H1 (cell line): ENCODE measurements around the gene RHOB. TPM values are rescaled to one million over a fixed set of nuclear protein-coding genes. Genes with fewer than 3 reads are reported as not detected.

Source experiments
- CTCF ChIA-PET: fragments of 300-600 bp; sonication (Branson Sonifier 250); formaldehyde crosslinking; loops from one replicate; lab custom pipeline; 2021; ENCODE audit not compliant: partially characterized antibody; lab: Charles Lee
- POLR2A ChIA-PET: fragments of 300-600 bp; sonication (Branson Sonifier 250); formaldehyde crosslinking; loops from one replicate; lab custom pipeline; 2021; ENCODE audit warnings: inconsistent platforms; ENCODE audit not compliant: partially characterized antibody; lab: Charles Lee
- DNase-seq, 2 experiments: peaks; one replicate each; pipeline versions ENCODE4 v3.0.0 to v3.0.0-alpha.2; 2010 to 2022; ENCODE audit warnings: low spot score in 2 of 2, low read depth in 1 of 2, mixed read lengths in 1 of 2
- FAIRE-seq: peaks from 2 replicates; lab custom pipeline; 2011; peaks lifted over from hg19 to GRCh38; lab: Jason Lieb, UNC
- H2AFZ ChIP-seq: 2 replicates; pipeline ENCODE4 v1.8.1; 2012; ENCODE audit warnings: low read length, inconsistent platforms
- H2AK5ac ChIP-seq: 2 replicates; pipeline ENCODE4 v1.6.1; 2013; ENCODE audit warnings: low read depth, low read length
- H2BK120ac ChIP-seq: replicated peaks from 2 replicates; pipeline ENCODE3; 2013; ENCODE audit warnings: low read depth, low read length, inconsistent platforms
- H2BK12ac ChIP-seq: 2 replicates; pipeline ENCODE4 v1.6.1; 2013; ENCODE audit warnings: low read depth, low read length
- H2BK15ac ChIP-seq: 2 replicates; pipeline ENCODE4 v1.6.1; 2013; ENCODE audit warnings: low read length
- H2BK20ac ChIP-seq: 2 replicates; pipeline ENCODE4 v1.6.1; 2013; ENCODE audit warnings: low read length
- H2BK5ac ChIP-seq: 2 replicates; pipeline ENCODE4 v1.6.1; 2013; ENCODE audit warnings: low read depth, low read length
- H3K14ac ChIP-seq: 2 replicates; pipeline ENCODE4 v1.6.1; 2013; ENCODE audit warnings: inconsistent platforms; ENCODE audit not compliant: insufficient read length
- H3K18ac ChIP-seq: 2 replicates; pipeline ENCODE4 v1.6.1; 2013; ENCODE audit warnings: low read length; ENCODE audit errors: extremely low read depth
- H3K23ac ChIP-seq: 2 replicates; pipeline ENCODE4 v1.6.1; 2013; ENCODE audit warnings: inconsistent platforms; ENCODE audit not compliant: insufficient read length
- H3K23me2 ChIP-seq: 2 replicates; pipeline ENCODE4 v1.6.1; 2013; ENCODE audit warnings: low read depth, low read length
- H3K27ac ChIP-seq: 2 replicates; pipeline ENCODE4 v1.6.1; 2011; ENCODE audit warnings: low read depth, low read length, inconsistent platforms
- H3K27me3 ChIP-seq, 4 experiments: replicated peaks in 1 of 4; 1 replicate in 1 of 4; 2 replicates in 3 of 4; pipeline versions ENCODE4 v1.6.1 to v1.8.1; 2011 to 2013; ENCODE audit warnings: low read length in 3 of 4, mild to moderate bottlenecking in 3 of 4, inconsistent platforms in 2 of 4, mixed read lengths in 2 of 4, moderate library complexity in 1 of 4; ENCODE audit not compliant: control insufficient read depth in 3 of 4, insufficient read depth in 3 of 4; ENCODE audit errors: extremely low read depth in 1 of 4
- H3K36me3 ChIP-seq, 4 experiments: 2 replicates each; pipeline versions ENCODE4 v1.6.1 to v1.8.1; 2011 to 2013; ENCODE audit warnings: mild to moderate bottlenecking in 4 of 4, low read length in 3 of 4, moderate library complexity in 2 of 4, control low read depth in 1 of 4, inconsistent platforms in 1 of 4; ENCODE audit not compliant: insufficient read depth in 4 of 4, control insufficient read depth in 2 of 4
- H3K4ac ChIP-seq: replicated peaks from 2 replicates; pipeline ENCODE3; 2013; ENCODE audit warnings: low read length, low read depth, mixed read lengths, inconsistent platforms; ENCODE audit not compliant: insufficient read length
- H3K4me1 ChIP-seq, 4 experiments: replicated peaks in 1 of 4; 1 replicate in 1 of 4; 2 replicates in 3 of 4; pipeline versions ENCODE4 v1.6.1 to v1.8.1; 2011 to 2013; ENCODE audit warnings: low read length in 3 of 4, inconsistent platforms in 2 of 4, mixed read lengths in 1 of 4; ENCODE audit not compliant: insufficient read depth in 4 of 4, control insufficient read depth in 3 of 4
- H3K4me2 ChIP-seq, 2 experiments: 2 replicates each; pipeline versions ENCODE4 v1.6.1 to v1.8.1; 2011 to 2013; ENCODE audit warnings: low read depth in 2 of 2, low read length in 2 of 2, control low read depth in 1 of 2, inconsistent platforms in 1 of 2, mild to moderate bottlenecking in 1 of 2; ENCODE audit not compliant: insufficient read depth in 1 of 2
- H3K4me3 ChIP-seq, 4 experiments: fragments of 200-600, 300-600 bp in 1 of 4; sonication (generic), shearing (Covaris generic), sonication (Bioruptor Twin) in 1 of 4; 2 replicates each; pipeline versions ENCODE4 v1.5.1 to v1.8.1; 2011 to 2016; ENCODE audit warnings: low read length in 4 of 4, low read depth in 3 of 4, control low read depth in 2 of 4, inconsistent platforms in 2 of 4, mild to moderate bottlenecking in 2 of 4, mixed read lengths in 1 of 4, moderate library complexity in 1 of 4; ENCODE audit not compliant: insufficient read depth in 2 of 4; ENCODE audit errors: extremely low read depth in 1 of 4
- H3K56ac ChIP-seq: replicated peaks from 2 replicates; pipeline ENCODE3; 2013; ENCODE audit warnings: low read depth, mild to moderate bottlenecking, mixed read lengths, low read length, inconsistent platforms; ENCODE audit not compliant: insufficient read length
- H3K79me1 ChIP-seq: 2 replicates; pipeline ENCODE4 v1.6.1; 2013; ENCODE audit warnings: low read depth, low read length, control low read depth
- H3K79me2 ChIP-seq, 2 experiments: 2 replicates each; pipeline versions ENCODE4 v1.6.1 to v1.8.1; 2012 to 2013; ENCODE audit warnings: low read length in 2 of 2, mild to moderate bottlenecking in 2 of 2, inconsistent platforms in 1 of 2; ENCODE audit not compliant: insufficient read depth in 2 of 2, control insufficient read depth in 1 of 2
- H3K9ac ChIP-seq, 4 experiments: replicated peaks in 1 of 4; 1 replicate in 1 of 4; 2 replicates in 3 of 4; pipeline versions ENCODE4 v1.6.1 to v1.8.1; 2011 to 2013; ENCODE audit warnings: low read depth in 3 of 4, low read length in 3 of 4, control low read depth in 2 of 4, mild to moderate bottlenecking in 2 of 4, moderate library complexity in 2 of 4, inconsistent platforms in 1 of 4; ENCODE audit errors: extremely low read depth in 1 of 4
- H3K9me3 ChIP-seq, 2 experiments: 2 replicates each; pipeline versions ENCODE4 v1.6.1 to v1.8.1; 2012 to 2013; ENCODE audit warnings: mild to moderate bottlenecking in 2 of 2, moderate library complexity in 2 of 2, control low read depth in 1 of 2, inconsistent platforms in 1 of 2, low read depth in 1 of 2, low read length in 1 of 2, mixed read lengths in 1 of 2; ENCODE audit not compliant: insufficient read depth in 2 of 2
- H4K20me1 ChIP-seq, 2 experiments: replicated peaks in 1 of 2; 2 replicates each; pipeline versions ENCODE3 to v1.8.1; 2011 to 2013; ENCODE audit warnings: inconsistent platforms in 2 of 2, low read length in 2 of 2, mild to moderate bottlenecking in 1 of 2; ENCODE audit not compliant: insufficient read depth in 2 of 2, control insufficient read depth in 1 of 2
- H4K5ac ChIP-seq: 2 replicates; pipeline ENCODE4 v1.6.1; 2013; ENCODE audit warnings: low read length, low read depth, mixed read lengths, inconsistent platforms; ENCODE audit not compliant: insufficient read length
- H4K8ac ChIP-seq: 2 replicates; pipeline ENCODE4 v1.8.0; 2013; ENCODE audit warnings: mild to moderate bottlenecking, moderate library complexity, low read length, inconsistent platforms; ENCODE audit not compliant: insufficient read depth; ENCODE audit errors: extremely low read depth
- H4K91ac ChIP-seq: replicated peaks from 2 replicates; pipeline ENCODE3; 2013; ENCODE audit warnings: low read length, mixed read lengths, inconsistent platforms; ENCODE audit not compliant: insufficient read length
- ATF3 ChIP-seq: IDR thresholded peaks from 2 replicates; pipeline ENCODE4 v1.6.1; 2011; ENCODE audit warnings: low read depth, mild to moderate bottlenecking, low read length; ENCODE audit not compliant: insufficient read depth
- E2F6 ChIP-seq: IDR thresholded peaks from 2 replicates; pipeline ENCODE4 v1.6.1; 2012; ENCODE audit warnings: inconsistent platforms
- EGR1 ChIP-seq: IDR thresholded peaks from 2 replicates; pipeline ENCODE4 v1.6.1; 2011; ENCODE audit warnings: low read depth, low read length, borderline replicate concordance
- JUND ChIP-seq: IDR thresholded peaks from 2 replicates; pipeline ENCODE4 v1.6.1; 2011; ENCODE audit warnings: mild to moderate bottlenecking, improper control_type of control experiment, low read length
- KDM5A ChIP-seq: fragments of 200-600 bp; IDR thresholded peaks from 2 replicates; pipeline ENCODE4 v1.7.1; 2012; ENCODE audit warnings: mild to moderate bottlenecking, low read length, inconsistent platforms, mixed read lengths
- RAD21 ChIP-seq, 2 experiments: IDR thresholded peaks in 1 of 2; conservative IDR thresholded peaks in 1 of 2; 2 replicates each; pipeline ENCODE4 v1.6.1; 2011; ENCODE audit warnings: low read depth in 2 of 2, low read length in 2 of 2, improper control_type of control experiment in 1 of 2, inconsistent platforms in 1 of 2, mild to moderate bottlenecking in 1 of 2, moderate library complexity in 1 of 2
- RXRA ChIP-seq: IDR thresholded peaks from 2 replicates; pipeline ENCODE4 v1.6.1; 2011; ENCODE audit warnings: low read depth, mild to moderate bottlenecking, low read length, moderate library complexity; ENCODE audit not compliant: insufficient read depth
- SIRT6 ChIP-seq: IDR thresholded peaks from one replicate; pipeline ENCODE4 v1.7.1; 2012; ENCODE audit warnings: low read length, inconsistent platforms
- SUZ12 ChIP-seq: fragments of 200-600 bp; sonication (generic); IDR thresholded peaks from 2 replicates; pipeline ENCODE4 v1.6.1; 2012; ENCODE audit warnings: mild to moderate bottlenecking, inconsistent platforms, low read length, moderate library complexity, mixed read lengths
- TAF1 ChIP-seq: IDR thresholded peaks from 2 replicates; pipeline ENCODE4 v1.6.1; 2011; ENCODE audit warnings: mild to moderate bottlenecking, low read depth, low read length
- WGBS, 2 experiments: shearing (Covaris generic) in 1 of 2; methylation state at CpG; one replicate each; pipeline versions ENCODE4 v1.1.6 to v1.1.7; 2013 to 2015; ENCODE audit warnings: low lambda C conversion rate in 2 of 2, mixed read lengths in 2 of 2, inconsistent platforms in 1 of 2, low coverage in 1 of 2, missing lambda C conversion rate in 1 of 2; ENCODE audit not compliant: insufficient replicate concordance in 2 of 2, insufficient coverage in 1 of 2, insufficient read length in 1 of 2; ENCODE audit errors: extremely low coverage in 1 of 2, missing lambda C conversion rate in 1 of 2; 5-methylcytosine and 5-hydroxymethylcytosine counted together
- polyA plus RNA-seq, 7 experiments: library from polyadenylated mRNA; depleted of rRNA in 3 of 7; stranded (reverse) in 5 of 7; unstranded in 2 of 7; fragments of >200 nt in 5 of 7; fragments of 200-250 nt in 2 of 7; gene quantifications; 1 replicate in 5 of 7; 2 replicates in 1 of 7; 4 replicates in 1 of 7; pipeline versions ENCODE4 v1.2.1 to v1.2.3, GENCODE V29; 2011 to 2013; ENCODE audit warnings: missing spikeins in 2 of 7, mixed read lengths in 2 of 7
- total RNA-seq: library from RNA; stranded (reverse); fragmentation: NEBNext Ultra II Directional; extraction: Animal tissue kit (Norgen Biotek cat#: 25700); gene quantifications from 2 replicates; pipeline ENCODE4 v1.2.1, GENCODE V29; 2021

RHOB gene
- total and polyA plus RNA-seq, 2 of the 8 experiments (the other 6 are each of a cell fraction or from before 2014, with no cell fraction given), result 9.3 to 9.5 TPM

GRCh38 chr2:20454036-20454981 is 7.4 kb downstream of the RHOB start:
- no peak overlapping the region for H3K23ac ChIP-seq
- H3K4me1 ChIP-seq, result peaks cover 0 to 9% (median 4%) of the 10 kb centered on the region in 4 experiments; a peak in 4 of 7 replicates
- no peaks in the 10 kb centered on the region for H3K79me2 ChIP-seq
- H3K4me3 ChIP-seq, result no peak overlapping the region
- 89% methylated on average over 7 of the region's 7 CpGs; no CpG with 5 or more reads in 1 of the 2 experiments for WGBS, 2 experiments
- no peak overlapping the region for H3K4me2 ChIP-seq
- peaks cover 2 to 29% (median 13%) of the 10 kb centered on the region in 4 experiments for H3K27me3 ChIP-seq
- no peak overlapping the region for H2BK20ac ChIP-seq
- no peak overlapping the region for H3K56ac ChIP-seq
- H4K5ac ChIP-seq, result no peak overlapping the region
- H2BK12ac ChIP-seq, result no peak overlapping the region
- no peaks in the 10 kb centered on the region for H3K23me2 ChIP-seq
- ChIA-PET POLR2A (interaction anchor here (1.5 kb wide), 1 partner anchor 7 kb away, joined by 6 read pairs; the partner anchor contains the start of gene RHOB), CTCF (interaction anchor here (0.7 to 13.5 kb wide), 8 partner anchors 25 to 197 kb away, joined by 3 to 367 read pairs (median 3); no protein-coding TSS in a partner anchor)
- DNase-seq, result no peak
- H4K91ac ChIP-seq, result no peak overlapping the region
- H2BK15ac ChIP-seq, result no peak overlapping the region
- H3K9me3 ChIP-seq, result no peaks in the 10 kb centered on the region
- no peak overlapping the region for H2BK5ac ChIP-seq
- H3K18ac ChIP-seq, result no peak overlapping the region
- no peak overlapping the region for H2AK5ac ChIP-seq
- H3K4ac ChIP-seq, result no peak overlapping the region
- no peak overlapping the region for H2BK120ac ChIP-seq
- no peak overlapping the region for H2AFZ ChIP-seq
- no peaks in the 10 kb centered on the region for H3K79me1 ChIP-seq
- peaks cover 2 to 3% of the 10 kb centered on the region in 2 experiments for H4K20me1 ChIP-seq
- H3K36me3 ChIP-seq, result no peaks in the 10 kb centered on the region
- FAIRE-seq, result no peak
- H3K27ac ChIP-seq, result no peak overlapping the region
- no peak overlapping the region for H3K14ac ChIP-seq
- no peak overlapping the region for H3K9ac ChIP-seq
- H4K8ac ChIP-seq, result no peak overlapping the region
- TF ChIP-seq JUND, result no peak
- TF ChIP-seq SIRT6, result no peak
- TF ChIP-seq TAF1, result no peak
- no peak for TF ChIP-seq E2F6
- TF ChIP-seq EGR1, result no peak
- TF ChIP-seq KDM5A, result no peak
- TF ChIP-seq ATF3, result no peak
- no peak for TF ChIP-seq RAD21 (IDR thresholded peaks at IDR 0.05 in 1 of 2, conservative IDR thresholded peaks at IDR 0.05 in 1 of 2; ENCODE audit: low read depth in 2 of 2, low read length in 2 of 2)
- no peak for TF ChIP-seq RXRA
- TF ChIP-seq SUZ12, result no peak
